Measurements from ENCODE around the gene ITPR1. TPM values are rescaled to one million over a fixed set of nuclear protein-coding genes. Genes with fewer than 3 reads are reported as not detected.

ITPR1 gene
- total and polyA plus RNA-seq, 2 of the 4 experiments (the other 2 are of a cell fraction), result 1.8 to 5.7 TPM

DNA sequence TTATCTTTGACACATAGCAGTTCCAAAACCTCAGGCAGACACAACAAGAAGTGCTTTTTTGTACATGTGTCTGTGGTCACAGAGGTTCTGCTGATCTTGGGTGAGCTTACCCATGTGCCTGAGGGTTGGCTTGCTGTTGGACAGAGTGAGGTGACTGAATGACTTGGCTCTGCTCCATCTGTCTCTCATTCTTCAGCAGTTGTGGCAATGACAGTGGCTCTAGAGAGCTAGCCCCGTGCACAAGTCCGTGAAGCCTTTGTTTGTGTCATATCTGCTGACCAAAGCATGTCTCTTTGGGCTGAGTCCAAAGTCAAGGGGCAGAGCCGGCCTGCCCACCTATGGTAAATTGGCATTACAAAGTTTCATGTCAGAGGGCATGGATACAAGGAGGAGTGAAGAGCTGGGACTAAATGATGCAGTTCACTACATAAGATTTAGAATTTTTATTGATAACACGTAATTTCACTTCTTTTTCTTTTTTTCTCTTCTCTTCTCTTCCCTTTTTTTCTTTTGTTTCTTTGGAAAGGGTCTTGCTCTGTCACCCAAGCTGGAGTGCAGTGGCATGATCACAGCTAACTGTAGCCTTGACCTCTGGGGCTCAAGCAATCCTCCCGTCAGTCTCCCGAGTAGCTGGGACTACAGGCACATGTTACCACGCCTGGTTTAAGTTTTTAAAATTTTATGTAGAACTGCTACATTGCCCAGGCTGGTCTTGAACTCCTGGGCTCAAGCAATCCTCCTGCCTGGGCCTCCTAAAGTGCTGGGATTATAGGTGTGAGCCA is 77.9 kb downstream of the ITPR1 start (continued):
- TF ChIP-seq POLR2A (IDR thresholded peaks at IDR 0.05; ENCODE audit: low read depth, low read length), result no peak

DNA sequence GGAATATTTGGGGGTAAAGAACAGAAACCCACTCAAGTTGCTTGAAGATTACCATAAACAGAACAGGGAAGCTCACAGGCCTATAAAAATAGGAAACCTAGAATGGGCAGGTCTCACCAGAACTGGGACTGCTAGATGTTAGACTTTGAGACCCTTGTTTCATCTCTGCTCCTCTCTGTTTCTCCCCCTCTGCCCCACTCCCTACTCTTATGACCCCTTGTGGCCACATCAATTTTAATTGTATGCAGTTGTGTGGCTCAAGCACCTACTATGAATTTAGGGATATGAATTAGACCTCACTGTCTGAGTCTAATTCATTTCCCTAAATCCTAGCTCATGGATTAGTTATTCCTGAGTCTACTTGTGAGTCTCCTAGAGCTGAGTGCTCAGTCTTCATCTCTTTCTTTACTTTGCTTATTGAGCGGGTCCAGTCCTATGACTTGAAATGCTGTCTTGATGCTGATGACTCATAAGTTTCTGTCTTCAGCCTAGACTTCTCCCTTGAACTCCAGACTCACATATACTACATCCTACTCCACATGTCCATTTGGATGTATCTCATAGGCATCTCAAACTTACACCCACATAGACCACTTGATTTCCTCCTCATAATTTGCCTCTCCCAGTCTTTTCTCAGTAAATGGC is 78.7 kb downstream of the ITPR1 start:
- BruUV-seq (replicated peaks), result no TSS peak
- CTCF ChIA-PET, result interaction anchor here (0.6 to 1.3 kb wide), 2 partner anchors 221 to 567 kb away, joined by 3 read pairs; no protein-coding TSS in a partner anchor

More for the DNA sequence above, 78.7 kb downstream of the ITPR1 start:
- dilution Hi-C loops (cut with HindIII; ENCODE audit: low sequenced_read_pairs, unreplicated experiment) (no loop called here), intact Hi-C loops (cut with micrococcal nuclease) (no loop called here), in situ Hi-C loops (cut with MboI; ENCODE audit: low sequenced_read_pairs) (no loop called here)
- Histone ChIP-seq H2BK120ac (ENCODE audit: low read depth, low read length) (no peak overlapping the region), H2AK9ac (replicated peaks; ENCODE audit: low read depth, low read length, poor library complexity) (no peak overlapping the region), H3K27ac (ENCODE audit: insufficient read depth, low read length) (no peak overlapping the region), H3K4me3 (ENCODE audit: insufficient read depth, low read depth, low read length) (no peak overlapping the region), H3K56ac (ENCODE audit: extremely low read depth, insufficient read depth, low read length) (no peak overlapping the region), H2BK15ac (ENCODE audit: low read depth, low read length) (no peak overlapping the region), H3K79me1 (ENCODE audit: low read depth in 1 of 2, low read length in 2 of 2) (no peaks in the 10 kb centered on the region), H2AFZ (replicated peaks; ENCODE audit: low read length, poor library complexity) (no peak overlapping the region), H3K27me3 (ENCODE audit: control insufficient read depth, insufficient read depth, low read length) (no peaks in the 10 kb centered on the region), H2BK5ac (ENCODE audit: low read depth, low read length, poor library complexity, severe bottlenecking) (no peak overlapping the region), H4K20me1 (ENCODE audit: insufficient read depth, low read length) (no peaks in the 10 kb centered on the region), H3K9me1 (ENCODE audit: insufficient read depth, low read length) (no peaks in the 10 kb centered on the region; the same call in 1 of the 2 replicates), H3K4ac (ENCODE audit: low read depth, low read length) (no peak overlapping the region), H3K4me1 (ENCODE audit: control insufficient read depth, insufficient read depth, low read length) (no peaks in the 10 kb centered on the region; the same call in 1 of the 2 replicates), H2BK20ac (ENCODE audit: low read depth, low read length) (no peak overlapping the region), H3K23ac (ENCODE audit: low read depth, low read length) (no peak overlapping the region), H3K9me3 (ENCODE audit: control insufficient read depth, insufficient read depth, low read length) (no peaks in the 10 kb centered on the region), H3K9ac (ENCODE audit: low read depth, low read length) (no peak overlapping the region), H3K4me2 (ENCODE audit: low read depth, low read length) (no peak overlapping the region), H4K5ac (ENCODE audit: low read depth, low read length) (no peak overlapping the region), H3K18ac (ENCODE audit: low read depth, low read length) (no peak overlapping the region), H4K8ac (ENCODE audit: low read depth in 2 of 2, low read length in 2 of 2) (no peak overlapping the region), H4K91ac (ENCODE audit: insufficient read depth, low read depth, low read length) (no peak overlapping the region), H3K36me3 (ENCODE audit: control insufficient read depth, insufficient read depth, low read length) (no peaks in the 10 kb centered on the region), H3K14ac (replicated peaks; ENCODE audit: low read depth, low read length) (no peak overlapping the region), H2AK5ac (ENCODE audit: low read depth, low read length) (no peak overlapping the region)
- DNase-seq (no peak), ATAC-seq (ENCODE audit: low read depth) (peak; percentile 48; the same call in 1 of the 2 replicates)
- WGBS, 2 experiments (ENCODE audit: extremely low coverage in 2 of 2, insufficient read length in 1 of 2), result 83% methylated on average over 1 of the region's 1 CpG; no CpG with 5 or more reads in 1 of the 2 experiments
- TF ChIP-seq RAD21 (IDR thresholded peaks at IDR 0.05; ENCODE audit: low read length), result no peak
- no peak for TF ChIP-seq MXI1 (IDR thresholded peaks at IDR 0.05; ENCODE audit: borderline replicate concordance, low read depth, low read length)
- POLR2A ChIA-PET (ENCODE audit: unreplicated experiment), result no interaction called here
